Omental fat pad (tissue), 4 donors: ENCODE data around the gene CDC42BPG. TPM values are rescaled to one million over a fixed set of nuclear protein-coding genes. Genes with fewer than 3 reads are reported as not detected.

ENCODE experiments used
- ATAC-seq: fragments of 150-250 bp; one replicate; pipeline ENCODE4 v1.9.1; 2016; ENCODE audit warnings: mild to moderate bottlenecking, moderate library complexity; ENCODE audit not compliant: low FRiP score
- DNase-seq: peaks from one replicate; pipeline ENCODE4 v3.0.0-alpha.2; 2019; ENCODE audit warnings: low spot score
- total RNA-seq, 4 donors: library from RNA; depleted of rRNA; stranded (reverse); fragments of >200 nt; gene quantifications; one replicate each; pipeline ENCODE4 v1.1.0, GENCODE V29; 2016
- TF ChIP-seq, protein P1 (sequence below), 3 donors: fragments of 450-650 bp; IDR thresholded peaks; one replicate each; pipeline ENCODE4 v1.5.1; 2016 to 2017; ENCODE audit warnings: antibody characterized with exemption in 3 of 3, mild to moderate bottlenecking in 3 of 3, moderate library complexity in 2 of 3

The CDC42BPG gene
- total RNA-seq, 4 donors from 2014 or later = 0.19 to 0.48 (median 0.42) TPM

DNA sequence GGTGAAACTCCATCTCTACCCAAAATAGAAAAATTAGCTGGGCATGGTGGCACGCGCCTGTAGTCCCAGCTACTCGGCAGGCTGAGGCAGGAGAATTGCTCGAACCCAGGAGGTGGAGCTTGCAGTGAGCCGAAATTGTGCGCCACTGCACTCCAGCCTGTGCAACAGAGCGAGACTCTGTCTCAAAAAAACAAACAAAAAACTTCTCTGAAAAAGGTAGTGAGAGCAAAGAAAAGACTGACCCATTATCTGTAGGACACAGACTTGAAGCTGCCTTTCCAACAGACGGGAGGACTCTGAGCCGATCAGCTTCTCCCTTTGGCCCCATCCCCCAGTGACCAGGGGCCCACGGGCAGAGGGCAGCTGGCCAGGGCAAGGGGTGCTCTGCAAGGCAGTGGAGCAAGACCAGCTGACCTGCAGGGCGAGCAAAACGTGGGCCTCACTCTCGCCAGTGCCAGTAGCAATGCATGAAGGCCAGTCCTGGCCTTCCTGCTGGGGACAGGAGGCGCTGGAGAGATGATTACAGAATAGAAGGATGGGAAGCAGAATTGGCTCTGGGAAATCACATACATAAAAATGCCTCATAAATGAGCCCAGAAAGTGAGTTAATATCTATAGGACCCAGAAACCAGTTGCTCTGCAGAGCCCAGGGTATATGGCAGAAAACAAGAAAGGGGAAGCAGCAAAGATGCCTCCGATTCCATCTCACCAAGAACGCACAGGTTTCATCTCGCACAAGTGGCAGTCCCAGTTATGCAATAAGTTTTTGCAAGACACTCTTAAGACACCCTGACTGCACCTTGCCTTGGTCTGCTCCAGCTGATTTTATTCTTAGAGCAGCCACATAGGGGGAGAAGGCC lies 31.1 kb upstream of the CDC42BPG start:
- DNase-seq (no peak), ATAC-seq (no peak)
- TF ChIP-seq, protein P1, sequence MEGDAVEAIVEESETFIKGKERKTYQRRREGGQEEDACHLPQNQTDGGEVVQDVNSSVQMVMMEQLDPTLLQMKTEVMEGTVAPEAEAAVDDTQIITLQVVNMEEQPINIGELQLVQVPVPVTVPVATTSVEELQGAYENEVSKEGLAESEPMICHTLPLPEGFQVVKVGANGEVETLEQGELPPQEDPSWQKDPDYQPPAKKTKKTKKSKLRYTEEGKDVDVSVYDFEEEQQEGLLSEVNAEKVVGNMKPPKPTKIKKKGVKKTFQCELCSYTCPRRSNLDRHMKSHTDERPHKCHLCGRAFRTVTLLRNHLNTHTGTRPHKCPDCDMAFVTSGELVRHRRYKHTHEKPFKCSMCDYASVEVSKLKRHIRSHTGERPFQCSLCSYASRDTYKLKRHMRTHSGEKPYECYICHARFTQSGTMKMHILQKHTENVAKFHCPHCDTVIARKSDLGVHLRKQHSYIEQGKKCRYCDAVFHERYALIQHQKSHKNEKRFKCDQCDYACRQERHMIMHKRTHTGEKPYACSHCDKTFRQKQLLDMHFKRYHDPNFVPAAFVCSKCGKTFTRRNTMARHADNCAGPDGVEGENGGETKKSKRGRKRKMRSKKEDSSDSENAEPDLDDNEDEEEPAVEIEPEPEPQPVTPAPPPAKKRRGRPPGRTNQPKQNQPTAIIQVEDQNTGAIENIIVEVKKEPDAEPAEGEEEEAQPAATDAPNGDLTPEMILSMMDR (IDR thresholded peaks at IDR 0.05) = no peak

DNA sequence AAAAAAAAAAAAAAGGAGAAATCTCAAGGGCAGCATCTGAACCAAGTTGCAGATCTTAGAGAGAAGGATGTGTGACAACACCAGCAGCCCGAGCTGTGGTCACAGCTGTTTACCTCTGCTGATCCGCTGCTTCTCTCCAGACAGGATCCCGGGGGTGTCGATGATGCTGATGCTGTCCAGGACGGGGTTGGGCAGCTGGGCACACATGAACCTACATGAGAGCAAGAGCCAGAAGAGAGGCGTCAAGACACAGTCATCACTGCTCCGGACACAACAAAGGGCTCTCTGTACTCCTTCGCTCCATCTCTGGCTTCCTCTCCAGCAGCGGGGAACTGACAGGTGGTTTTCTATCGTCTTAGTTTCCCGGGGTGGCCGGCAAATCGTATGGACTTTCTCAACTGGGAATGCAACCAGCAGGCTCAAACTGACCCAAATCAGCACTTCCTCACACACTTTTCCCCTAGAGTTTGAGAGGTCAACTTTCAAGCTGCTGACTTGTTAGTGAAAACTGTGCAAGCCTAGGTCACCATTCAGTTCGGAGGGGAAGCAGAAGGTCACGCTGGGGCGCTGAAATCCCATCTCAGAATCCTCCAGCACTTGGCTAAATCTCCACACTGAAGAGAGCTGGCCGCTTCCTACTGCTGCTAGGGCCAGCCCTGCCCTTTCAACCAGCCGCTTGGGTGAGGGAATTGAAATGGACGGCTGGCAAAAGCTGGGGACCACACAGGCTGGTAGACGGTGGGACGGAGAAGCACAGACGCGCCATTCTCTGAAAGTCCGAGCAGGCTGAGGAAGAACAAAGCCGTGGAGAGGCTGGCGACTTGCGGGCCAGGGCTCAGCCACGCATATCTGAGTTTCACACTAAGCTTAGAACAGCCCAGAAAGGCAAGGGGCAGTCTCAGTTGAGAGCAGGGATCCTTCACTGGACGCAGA lies 30.1 kb upstream of the CDC42BPG start:
- ATAC-seq (no peak), DNase-seq (no peak)
- TF ChIP-seq, protein P1 (IDR thresholded peaks at IDR 0.05) = no peak

DNA sequence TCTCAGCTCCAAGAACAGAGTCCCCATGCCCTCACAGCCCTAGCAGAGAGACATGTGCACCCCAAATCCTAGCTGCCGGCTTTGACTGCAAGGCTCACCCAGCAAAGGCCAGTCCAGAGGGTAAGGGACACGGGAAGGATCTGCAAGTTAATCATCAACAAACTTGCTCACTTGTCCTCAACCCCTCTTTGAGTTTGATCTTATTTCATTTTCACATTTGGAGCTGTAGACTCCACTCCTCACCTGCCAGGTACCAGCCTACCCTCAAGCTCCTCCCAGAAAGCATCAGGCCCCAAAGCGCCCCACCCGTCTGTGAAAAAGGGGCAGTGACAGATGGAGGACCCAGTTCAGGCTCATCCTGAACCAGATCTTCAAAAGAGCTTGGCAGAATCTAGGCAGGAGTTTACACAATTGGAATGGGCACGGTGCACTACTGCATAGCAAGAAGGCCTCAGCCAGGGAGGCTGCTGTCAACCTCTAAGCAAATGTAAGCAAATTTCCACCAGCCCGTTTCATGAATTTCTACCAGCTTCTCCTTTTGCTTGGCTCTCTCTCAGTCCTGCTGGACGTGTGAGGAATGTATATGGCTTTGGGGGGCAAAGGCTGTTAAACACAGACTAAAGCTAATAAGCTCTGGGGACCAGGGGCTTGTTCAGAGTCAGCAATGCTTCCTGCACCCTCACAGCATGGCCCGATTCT lies 28.5 kb upstream of the CDC42BPG start:
- ATAC-seq = no peak
- TF ChIP-seq, protein P1 (IDR thresholded peaks at IDR 0.05) = no peak

DNA sequence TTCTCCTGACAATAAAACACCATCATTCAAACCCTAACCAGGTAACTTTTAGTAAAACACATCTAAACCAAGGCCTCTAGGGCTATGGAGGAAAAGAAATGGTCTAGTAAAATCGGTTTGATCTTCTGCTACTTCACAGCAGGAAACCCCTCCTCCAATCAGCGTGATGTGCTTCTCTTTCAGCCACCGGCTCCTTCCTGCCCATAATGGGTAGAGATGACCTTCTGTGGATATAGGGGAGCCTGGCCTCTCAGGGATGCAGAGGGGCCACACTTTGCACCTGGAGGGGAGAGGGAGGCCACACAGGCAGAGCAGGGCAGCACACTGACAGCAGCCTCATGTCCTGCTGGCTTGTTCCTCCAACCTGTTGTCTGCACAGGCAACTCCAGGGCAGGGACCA lies 27.0 kb upstream of the CDC42BPG start:
- DNase-seq (no peak), ATAC-seq (no peak)
- TF ChIP-seq, protein P1 (IDR thresholded peaks at IDR 0.05) = no peak

More for the DNA sequence above, 28.5 kb upstream of the CDC42BPG start:
- no peak for DNase-seq

DNA sequence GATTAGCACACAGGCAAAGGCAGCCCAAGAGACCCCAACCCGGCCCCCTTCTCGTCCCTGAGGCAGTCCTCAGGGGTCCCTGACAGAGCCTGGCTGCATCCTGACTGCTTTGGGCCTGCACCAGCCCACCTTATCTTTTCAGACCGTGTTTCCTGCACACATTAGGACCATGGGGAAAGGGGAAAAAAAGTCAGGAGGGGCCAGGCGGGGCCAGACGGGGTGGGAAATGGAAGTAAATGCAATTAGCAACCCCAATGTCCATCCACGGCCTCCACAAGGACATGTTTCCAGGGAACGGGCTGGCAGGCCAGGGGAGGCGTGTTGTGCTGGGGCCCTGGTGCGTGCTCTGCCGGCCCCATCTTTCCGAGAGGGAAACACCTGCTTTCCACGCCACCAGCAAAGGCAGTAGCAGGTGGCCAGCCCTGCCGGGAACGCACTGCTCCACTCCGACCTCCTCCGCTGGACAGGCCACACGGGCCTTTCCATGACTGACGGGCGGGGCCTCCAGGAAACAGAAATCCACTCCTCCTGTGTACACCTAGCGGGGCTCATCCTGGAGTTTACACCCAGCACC lies 26.5 kb upstream of the CDC42BPG start:
- TF ChIP-seq, protein P1 (IDR thresholded peaks at IDR 0.05) = no peak
- DNase-seq (no peak), ATAC-seq (no peak)

DNA sequence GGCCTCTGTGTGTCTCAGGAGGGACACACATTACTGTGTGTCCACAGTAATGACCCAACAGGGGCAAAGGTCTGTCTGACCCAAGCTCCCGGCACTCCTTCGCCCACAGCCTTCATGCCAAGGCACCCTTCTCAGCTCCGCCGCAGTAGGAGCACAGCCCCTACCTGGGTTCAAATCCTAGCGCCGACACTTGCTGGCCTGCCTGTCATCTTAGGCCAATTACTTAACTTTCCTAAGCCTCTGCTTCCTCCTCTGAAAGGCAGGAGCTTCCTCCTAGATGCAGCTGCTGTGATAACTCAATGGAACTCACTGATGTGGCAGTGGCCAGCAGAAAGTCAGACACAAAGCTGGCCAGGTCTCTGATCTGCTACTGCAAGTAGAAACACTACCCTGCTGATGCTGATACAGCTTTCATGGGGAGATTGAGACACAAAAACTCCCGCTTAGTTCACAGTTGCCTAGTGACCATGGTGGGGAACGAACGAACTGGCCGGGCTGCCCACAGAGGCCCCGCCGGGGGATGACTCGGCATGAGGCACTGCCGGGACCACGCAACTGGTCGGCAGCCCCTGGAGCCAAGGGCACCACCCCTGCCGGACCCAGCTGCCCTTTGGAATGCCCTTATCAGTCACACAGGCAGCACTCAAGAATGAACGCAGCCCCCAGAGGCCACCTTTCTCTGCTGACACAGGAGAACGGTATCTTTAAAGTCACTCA lies 25.9 kb upstream of the CDC42BPG start:
- no peak for DNase-seq
- peak; percentile 75 for ATAC-seq
- TF ChIP-seq, protein P1 (IDR thresholded peaks at IDR 0.05) = no peak
